SK-N-DZ (cell line): ENCODE measurements around the gene SCAANT1.

Experiments used
- DNase-seq: peaks from one replicate; pipeline ENCODE4 v3.0.0-alpha.2; 2015; ENCODE audit warnings: low spot score

The SCAANT1 gene

DNA sequence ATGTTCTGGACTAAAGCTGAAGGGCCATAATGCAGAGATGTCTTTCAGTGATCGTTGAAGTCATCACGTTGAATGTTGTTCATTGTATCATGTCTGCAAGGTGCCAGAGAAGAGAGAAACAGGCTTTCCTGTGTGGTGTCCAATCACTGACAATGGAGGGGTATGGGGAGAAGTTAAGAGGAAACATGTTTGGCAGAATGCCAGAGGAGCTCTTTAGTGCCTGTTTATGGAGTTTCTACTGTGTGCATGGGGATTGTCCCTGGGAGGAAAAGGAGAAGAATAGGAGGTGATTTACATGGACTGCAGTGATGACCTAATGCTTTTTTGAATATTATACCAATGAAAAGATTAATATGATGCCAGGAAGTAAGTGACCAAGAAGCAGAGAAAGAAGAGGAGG is 11.7 kb downstream of the SCAANT1 start:
- DNase-seq = no peak

DNA sequence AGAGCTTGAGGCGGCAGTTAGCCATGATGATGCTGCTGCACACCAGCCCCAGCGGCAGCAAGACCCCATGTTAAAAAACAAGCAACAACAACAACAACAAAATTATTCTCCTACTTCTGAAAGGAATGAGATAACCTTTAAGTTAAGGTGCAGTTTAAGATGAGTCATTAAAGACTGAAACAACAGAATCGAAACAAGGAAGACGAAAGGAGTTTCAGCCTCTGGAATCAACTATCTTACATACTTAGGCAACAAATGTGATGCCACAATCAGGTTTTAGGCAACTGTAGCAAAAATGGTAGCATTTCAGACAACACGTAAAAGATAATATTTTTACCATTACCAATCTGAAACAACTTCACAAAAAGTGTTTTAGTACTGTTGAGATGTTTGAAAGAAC is 12.2 kb downstream of the SCAANT1 start:
- no peak for DNase-seq

DNA sequence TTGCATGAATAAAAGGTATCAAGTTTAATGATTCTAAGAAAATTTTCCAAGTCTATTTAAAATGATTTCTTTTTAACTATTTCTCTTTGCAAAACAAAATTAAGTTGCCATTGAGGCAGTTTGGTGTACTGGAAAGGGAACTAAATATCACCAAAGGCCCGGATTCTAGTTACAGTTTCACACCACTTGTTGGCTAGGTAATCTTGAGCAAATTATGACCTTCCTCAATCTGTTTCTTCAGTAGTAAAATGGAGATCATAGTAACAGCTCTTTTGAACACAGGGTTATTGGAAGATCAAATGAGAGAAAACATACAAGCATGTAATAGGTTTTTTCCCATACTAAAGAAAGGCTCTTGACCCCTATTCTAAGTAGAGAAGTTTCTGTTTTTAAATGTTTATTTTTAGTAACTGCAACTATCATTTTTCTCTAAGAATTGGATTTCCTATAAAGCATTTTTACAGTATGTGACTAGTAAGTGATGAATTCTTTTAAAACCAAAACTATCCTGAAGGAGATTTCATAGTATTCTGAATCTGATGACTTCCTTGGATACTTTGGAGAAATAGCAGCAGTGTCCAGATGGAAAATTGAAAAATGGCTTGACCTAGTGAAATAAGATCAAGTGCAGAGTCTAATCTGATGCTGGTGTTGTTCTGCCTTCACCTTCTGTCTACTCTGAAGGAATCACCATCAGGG is 15.7 kb downstream of the SCAANT1 start:
- DNase-seq = no peak

DNA sequence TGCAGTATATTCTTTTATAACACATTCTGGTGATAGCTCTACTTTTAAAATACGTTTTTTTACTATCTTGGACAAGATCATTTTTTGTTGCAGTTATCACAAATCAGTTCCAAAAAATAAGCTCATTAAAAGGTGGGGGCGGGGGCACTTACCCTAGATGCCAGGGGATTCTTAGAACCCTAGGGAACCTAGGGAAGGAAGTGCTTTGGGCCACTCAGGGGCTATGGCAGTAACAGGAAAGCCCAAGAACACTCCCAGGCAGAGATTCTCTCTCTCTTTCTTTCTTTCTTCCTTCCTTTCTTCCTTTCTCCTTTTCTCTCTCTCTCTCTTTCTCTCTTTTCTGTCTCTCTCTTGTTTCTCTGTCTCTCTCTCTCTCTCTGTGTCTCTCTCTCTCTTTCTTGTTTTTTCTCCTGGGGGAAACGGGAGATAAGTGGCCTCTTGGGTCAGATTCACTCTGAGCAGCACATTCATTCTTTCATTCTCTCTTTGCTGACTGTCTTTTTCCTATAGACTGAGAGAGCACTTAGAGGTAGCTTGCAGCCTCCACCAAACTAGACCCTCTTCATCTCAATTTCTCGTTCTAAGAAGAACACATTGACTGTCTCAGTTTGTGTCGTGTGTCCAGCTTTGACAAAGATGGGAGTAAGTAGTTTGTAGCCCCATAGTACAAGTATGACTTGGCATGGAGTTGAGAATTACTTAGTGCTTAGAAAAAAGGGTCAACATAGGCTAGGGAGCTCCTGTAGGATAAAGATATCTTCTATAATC is 16.6 kb downstream of the SCAANT1 start:
- no peak for DNase-seq

DNA sequence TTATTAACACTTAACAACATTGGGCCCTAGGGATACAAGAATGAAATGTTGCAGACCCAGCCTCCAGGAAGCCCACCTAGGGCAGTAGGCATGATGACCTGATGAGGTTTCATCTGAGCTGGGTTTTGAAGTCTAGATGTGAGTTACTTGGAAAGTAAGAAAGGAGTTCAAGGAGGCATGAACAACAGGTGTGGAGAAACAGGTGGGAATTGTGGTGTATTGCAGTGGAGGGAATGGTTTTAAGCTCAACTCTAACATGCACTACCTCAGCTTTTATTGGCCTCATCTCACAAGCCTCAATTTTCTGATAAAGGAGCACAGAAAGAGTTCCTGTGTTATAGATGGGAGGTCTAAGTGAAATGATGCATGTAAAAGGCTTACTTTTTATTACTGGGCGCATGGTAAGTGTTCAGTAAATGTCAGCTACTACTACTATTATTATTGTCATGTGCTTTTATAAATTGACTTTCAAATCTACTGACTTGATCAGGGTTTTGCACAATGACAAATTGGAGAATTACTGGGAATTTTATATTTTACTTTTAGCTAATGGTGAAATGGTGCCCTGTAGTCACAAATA is 19.3 kb downstream of the SCAANT1 start:
- DNase-seq = no peak

DNA sequence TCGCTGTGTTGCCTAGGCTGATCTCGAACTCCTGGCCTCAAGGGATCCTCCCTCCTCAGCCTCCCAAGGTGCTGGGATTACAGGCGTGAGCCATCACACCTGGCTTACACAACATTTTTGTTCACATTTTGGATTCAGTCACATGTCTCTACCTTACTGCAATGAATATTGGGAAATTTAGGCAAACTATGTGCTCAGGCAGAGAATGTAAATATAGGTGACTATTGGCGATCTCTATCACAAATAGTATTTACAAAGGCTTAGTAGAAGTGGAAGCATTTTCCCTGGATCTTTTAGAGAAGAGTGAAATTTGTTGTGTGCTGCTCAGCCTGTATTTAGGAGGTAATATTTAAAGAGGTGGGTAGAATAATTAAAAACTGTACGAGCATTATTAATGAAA is 20.7 kb downstream of the SCAANT1 start:
- no peak for DNase-seq

DNA sequence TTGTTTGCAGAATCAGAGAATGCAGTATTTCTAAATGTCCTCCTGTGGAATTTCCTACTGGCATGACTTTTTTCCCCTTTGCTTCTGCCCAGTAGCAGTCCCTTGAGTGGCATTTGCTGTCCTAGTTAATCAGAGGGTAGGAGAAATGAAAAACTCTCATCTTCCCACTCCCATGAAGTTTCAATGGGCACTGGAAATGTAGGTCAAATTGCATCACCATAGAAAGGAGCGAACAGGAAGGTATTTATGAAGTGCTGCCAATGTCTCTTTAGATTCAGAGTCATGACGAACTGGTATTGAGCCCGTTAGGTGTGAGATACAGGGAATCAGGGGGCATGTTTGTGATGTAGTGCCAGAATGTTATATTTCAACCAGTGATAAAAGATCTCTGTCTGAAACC is 25.3 kb downstream of the SCAANT1 start:
- DNase-seq = no peak

DNA sequence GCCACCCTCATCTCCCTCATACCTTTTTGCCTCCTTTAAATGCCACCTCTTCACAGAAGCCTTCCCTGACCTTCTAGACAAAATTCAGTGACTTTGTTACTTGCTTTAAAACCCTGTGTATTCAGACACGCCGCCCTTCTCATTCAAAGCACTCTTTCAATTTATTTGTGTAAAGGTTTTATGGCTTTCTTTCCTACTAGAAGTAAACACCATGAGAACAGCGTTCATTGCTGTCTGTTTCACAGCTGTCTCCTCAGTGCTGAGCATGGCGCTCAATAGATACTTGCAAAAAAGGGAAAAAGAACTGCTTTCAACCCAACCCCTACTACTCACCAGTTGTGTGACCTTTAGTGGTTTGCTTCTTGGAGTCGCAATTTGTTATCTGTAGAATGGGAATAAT is 31.5 kb downstream of the SCAANT1 start:
- no peak for DNase-seq

DNA sequence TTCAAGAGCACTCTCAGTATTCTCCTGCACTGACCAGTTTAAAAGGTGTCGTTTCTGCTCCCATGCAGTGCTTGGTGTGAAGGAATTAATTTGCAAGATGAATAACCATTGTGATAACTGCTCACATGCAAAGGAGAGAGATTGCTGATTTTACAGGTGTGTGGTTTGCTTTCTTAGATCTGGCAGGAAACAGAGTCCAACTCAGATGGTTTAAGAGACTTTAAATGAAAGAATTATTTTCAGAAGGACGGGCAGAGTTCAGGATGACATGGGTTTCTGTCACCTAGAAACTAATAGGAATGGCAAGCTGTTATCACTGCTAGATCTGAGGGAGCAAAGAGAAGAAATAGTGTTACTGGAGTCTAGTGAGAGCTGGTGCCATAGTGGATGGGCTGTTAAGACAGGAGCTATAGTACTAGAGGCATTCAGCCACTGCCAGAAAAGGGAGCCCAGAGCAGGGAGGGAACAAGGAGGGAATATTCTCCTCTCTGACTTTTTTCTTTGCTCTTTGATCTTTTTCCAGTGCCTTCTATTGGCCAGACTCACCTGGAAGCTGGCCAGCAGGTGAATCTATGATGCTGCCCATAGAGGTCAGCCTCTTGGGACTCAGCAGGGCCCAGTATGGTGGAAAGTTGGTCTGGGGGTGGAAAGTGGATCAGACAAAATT is 33.7 kb downstream of the SCAANT1 start:
- no peak for DNase-seq

DNA sequence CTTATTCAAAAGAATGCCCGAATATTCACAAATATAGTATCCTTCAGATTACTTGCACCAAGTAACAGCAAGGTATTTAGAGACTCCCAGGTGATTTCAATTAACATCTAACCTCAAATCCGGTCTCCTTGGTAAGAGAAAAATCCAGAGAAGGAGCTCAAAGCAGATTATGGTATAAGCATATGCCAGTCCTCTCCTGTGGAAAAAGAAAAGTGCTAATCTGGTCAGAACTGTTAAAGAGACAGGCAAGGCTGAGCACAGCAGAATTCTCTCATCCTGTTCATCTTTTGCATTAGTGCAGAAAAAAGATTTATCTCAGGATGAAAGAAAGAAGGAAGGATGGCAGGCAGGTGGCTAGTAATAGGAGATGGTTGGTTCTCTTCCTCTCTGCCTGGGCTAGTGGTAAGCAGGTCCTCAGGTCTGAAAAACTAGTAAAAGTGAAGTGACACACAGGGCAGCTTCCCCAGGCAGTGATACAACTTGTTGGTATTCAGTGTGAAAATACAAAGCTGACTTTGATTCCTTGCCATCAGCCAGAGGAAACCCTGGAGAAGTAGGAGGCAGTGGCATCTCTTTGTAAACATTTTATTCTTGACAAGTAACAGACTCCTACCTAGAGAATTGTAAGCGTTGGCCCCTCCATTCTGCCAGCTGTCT is 34.3 kb downstream of the SCAANT1 start:
- no peak for DNase-seq

DNA sequence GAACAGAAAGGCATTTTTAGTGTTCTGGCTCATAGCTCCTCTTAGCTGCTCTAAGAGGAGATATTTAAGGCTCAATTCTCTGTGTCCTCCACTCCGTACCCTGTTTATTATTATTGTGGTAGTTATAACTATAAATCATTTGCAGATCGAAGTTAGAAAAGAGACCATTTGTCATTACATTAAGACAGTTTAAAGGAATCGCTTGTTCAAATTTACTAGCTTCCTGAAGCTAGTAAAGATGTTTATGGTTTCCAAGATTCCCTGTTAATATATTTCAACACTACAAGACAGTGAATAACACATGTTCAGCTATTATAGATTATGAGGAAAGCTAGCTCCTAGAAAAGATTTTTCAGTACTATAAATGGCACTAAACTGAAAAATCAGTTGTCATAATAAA is 35.9 kb downstream of the SCAANT1 start:
- DNase-seq = no peak

DNA sequence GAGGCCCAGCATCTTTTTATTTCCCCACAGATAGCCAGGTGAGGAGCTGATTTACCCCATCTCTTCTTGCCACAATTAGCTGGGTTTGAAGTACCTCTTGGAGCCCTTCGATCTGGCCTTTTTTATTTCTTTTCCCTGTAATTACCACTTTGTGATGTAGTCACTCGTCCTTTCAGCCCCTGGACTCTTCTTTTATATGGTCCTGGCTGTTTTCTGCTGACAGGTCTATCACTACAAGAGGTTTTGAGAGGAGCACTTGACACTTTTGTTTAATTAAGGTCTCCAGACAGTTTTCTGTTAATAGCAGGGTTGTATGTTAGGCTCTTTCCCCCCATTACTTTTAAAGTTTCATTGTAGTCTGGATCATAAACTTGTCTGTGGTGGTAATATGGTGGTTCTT is 36.7 kb downstream of the SCAANT1 start:
- no peak for DNase-seq

DNA sequence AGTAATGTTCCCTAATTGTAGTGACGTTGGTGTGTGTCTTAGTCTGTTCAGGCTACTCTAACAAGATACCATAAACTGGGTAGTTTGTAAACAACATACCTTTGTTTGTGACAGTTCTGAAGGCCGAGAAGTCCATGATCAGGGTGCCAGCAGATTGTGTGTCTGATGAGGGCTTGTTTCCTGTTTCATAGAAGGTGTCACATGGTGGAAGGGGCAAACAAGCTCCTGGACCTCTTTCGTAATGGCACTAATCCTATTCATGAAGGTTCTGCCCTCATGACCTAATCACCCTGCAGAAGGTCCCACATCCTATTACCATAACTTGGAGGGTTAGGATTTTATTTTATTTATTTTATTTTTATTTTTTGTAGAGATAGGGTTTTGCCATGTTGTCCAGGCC is 37.4 kb downstream of the SCAANT1 start:
- DNase-seq = no peak

DNA sequence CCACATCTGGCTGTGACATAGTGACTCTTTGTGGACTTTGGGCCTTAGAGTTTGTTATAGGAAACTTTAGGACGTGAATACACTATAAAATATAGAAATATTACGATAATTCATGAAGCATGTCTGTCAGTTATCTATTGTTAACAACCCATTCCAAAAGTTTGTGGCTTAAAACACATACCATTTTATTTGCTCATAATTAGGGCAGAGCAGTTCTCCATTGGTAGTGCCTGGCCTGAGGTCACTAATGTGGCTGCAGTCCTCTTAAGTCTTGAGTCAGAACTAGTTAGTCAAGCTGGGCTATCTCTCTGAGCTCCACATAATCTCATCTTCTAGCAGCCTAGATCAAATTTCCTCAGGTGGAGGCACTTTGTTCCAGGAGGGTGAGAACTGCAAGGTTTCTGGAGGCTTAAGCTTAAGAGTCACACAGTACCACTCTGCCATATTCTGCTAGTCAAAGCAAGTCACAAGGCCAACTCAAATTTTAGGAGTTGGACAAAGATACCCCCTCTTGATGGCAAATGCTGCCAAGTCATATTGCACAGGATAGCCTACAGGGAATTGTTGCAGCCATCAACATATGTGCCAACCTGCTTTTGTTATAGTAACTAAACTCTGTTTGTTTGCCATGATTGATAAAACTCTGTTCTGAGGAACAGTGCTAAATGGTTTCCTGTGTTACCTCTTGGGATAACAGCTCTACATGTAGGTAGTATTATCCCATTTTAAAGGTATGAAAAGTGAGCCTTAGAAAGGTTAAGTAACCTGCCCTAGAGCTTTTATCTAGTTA is 39.9 kb downstream of the SCAANT1 start:
- DNase-seq = peak; percentile 2

DNA sequence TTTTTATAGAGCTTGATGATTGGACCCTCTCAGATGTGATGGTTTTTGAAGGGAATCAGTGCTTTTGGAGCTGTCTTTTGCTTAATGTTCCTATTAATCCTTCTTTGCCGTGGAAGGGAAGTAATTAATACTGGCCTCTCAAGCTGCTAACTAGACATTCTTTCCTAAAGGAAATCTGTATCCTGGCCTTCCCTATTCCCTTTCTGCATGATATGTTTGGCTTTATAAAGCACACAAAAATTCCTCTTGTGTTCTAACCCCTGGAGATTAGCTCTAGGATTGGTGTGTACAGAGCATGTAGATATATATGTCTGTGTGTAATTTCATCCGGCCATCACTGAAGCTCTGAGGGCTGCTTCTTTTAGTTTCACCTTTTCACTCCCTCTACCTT is 41.6 kb downstream of the SCAANT1 start:
- no peak for DNase-seq

DNA sequence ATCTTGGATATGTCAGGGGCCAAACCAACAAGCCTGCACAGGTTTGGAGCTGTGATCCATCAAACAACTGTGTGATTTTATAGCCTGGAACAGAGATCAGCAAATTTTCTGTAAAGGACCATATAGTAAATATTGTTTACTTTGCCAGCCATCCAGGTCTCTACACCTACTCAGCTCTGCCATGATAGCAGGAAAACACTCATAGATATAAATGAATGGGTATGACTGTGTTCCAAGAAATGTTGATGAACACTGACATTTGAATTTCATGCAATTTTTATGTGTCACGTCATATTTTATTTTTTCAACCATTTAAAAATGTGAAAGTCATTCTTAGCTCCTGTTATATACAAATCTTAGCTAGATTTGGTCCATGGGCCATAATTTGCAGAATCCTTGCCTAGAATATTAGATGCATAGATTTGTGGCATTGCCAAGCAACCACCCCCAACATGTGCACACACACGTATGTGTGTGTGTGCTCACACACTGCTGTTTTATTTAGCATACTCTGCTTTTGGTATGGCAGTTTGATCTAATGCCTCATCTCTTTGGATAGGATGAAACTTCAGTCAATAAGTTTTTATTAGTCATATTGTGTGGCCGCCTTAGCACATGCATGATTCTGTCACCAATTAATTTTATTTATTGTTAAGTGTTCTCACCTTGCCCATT is 42.1 kb downstream of the SCAANT1 start:
- DNase-seq = no peak

DNA sequence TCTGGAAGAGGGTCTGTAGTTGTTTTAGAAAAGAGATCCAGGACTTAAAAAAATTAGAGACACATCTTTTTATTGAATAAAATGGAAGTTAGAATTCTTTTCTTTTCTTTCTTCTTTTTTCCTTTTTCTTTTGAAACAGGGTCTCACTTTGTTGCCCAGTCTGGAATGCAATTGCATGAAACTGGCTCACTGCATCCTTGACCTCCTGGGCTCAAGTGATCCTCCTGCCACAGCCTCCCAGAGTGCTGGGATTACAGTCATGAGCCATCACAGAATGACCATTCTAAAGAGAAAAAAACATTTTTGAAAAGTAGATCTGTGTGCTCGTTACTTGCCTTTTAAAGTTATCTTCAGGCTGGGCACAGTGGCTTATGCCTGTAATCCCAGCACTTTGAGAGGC is 45.0 kb downstream of the SCAANT1 start:
- no peak for DNase-seq

DNA sequence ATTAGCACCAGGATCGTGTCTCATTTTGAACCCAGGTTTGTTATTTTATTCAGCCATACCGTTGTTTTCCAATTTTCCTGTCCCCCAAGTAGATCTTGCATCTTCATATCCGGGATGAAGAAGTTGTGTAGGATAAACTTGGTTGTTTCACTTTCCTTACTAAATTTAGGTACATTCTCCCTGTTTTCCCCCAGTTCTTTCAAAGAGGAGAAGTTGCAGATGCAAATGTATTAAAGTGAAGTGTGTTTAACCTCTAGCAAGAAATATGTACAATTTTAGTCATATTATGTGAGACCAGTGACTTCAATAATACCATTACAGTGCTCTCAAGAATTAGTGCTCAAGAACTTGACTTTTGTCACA is 47.2 kb downstream of the SCAANT1 start:
- no peak for DNase-seq

DNA sequence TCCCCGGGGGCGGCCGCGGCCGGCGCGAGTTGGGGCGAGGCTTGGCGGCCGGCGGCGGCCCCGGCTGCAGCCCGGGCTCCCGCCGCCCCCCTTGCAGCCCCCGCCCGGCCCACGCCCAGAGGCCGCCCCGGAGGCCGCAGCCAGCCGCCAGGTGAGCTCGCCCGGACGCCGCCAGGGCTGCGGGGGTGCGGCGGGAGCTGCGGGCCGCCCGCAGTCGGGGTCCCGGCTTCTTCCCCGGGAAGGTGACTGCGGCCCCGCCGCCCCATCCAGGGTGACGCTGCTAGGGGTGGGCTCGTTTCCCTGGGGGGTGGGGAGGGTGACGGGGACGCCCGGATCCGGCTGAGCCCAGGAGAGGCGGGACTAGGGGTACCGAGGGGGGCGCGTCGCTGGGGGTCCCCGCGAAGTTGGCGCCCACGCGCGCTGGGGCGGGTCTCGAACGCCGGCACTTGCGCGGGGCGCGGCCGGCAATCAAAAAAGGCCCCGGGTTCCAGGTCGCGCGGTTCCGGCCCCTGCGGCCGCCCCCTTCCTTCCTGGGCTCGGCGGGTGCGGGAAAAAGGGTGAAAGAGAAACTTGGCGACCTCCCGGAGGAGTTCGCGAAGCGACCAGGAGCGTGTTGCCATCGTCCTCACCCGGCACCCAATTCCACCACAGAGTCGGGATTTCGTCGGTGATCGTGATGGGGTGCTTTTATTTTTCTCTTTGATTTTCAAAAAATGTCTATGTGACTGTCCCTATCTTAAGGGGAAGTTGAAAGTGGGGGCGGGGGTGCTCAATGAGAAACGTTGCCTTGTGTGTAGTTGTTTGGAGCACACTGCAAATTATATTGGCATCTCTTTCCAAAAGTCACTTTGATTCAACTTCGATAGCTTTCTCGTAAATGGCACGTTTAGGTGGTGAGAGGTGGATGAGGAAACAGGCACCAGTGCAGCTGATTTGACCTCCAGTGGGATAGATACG is 47.9 kb downstream of the SCAANT1 start:
- no peak for DNase-seq
